K562 (cell line): ENCODE measurements around the gene PID1. TPM values are rescaled to one million over a fixed set of nuclear protein-coding genes. Genes with fewer than 3 reads are reported as not detected.

Experiments
- ATAC-seq: fragments of 200-7000 bp; cut with Tn5 transposase; 3 replicates; pipeline ENCODE4 v1.9.1; 2020; ENCODE audit warnings: moderate library complexity
- BruUV-seq: library from RNA; stranded (reverse); fragments of 400-500 nt; replicated peaks from 2 replicates; lab custom pipeline; 2021; lab: Mats Ljungman, UMichigan
- CTCF ChIA-PET: fragments of 300-600 bp; formaldehyde crosslinking; extraction: SDS; loops from one replicate; lab custom pipeline; 2021; ENCODE audit warnings: low intra/inter-chr PET ratio; lab: Yijun Ruan, JAX
- POLR2A ChIA-PET: fragments of 300-600, 350-650 bp; sonication (Branson Sonifier 250); formaldehyde crosslinking; extraction: SDS; loops from one replicate; lab custom pipeline; 2021; ENCODE audit warnings: antibody characterized with exemption, inconsistent platforms; lab: Yijun Ruan, JAX
- DNase-seq, 4 experiments: peaks; one replicate each; pipeline versions ENCODE4 v3.0.0 to v3.0.0-alpha.2; 2011 to 2018; ENCODE audit warnings: low spot score in 3 of 4, mixed read lengths in 3 of 4; ENCODE audit errors: extremely low read depth in 1 of 4
- FAIRE-seq: peaks from 2 replicates; lab custom pipeline; 2011; peaks lifted over from hg19 to GRCh38; lab: Jason Lieb, UNC
- H2AFZ ChIP-seq: 2 replicates; pipeline ENCODE4 v1.6.0; 2011; ENCODE audit warnings: low read depth, low read length, control low read depth, inconsistent platforms
- H3K27ac ChIP-seq: fragments of 200-600 bp; 3 replicates; pipeline ENCODE4 v1.8.0; 2011; ENCODE audit warnings: low read depth, mild to moderate bottlenecking, control low read depth, inconsistent platforms, low read length, moderate library complexity, mixed read lengths; ENCODE audit errors: extremely low read depth
- H3K27me3 ChIP-seq, 2 experiments: fragments of 300-600 bp in 1 of 2; 2 replicates in 1 of 2; 3 replicates in 1 of 2; pipeline versions ENCODE4 v1.6.0 to v1.8.0; 2011; ENCODE audit warnings: inconsistent platforms in 2 of 2, low read length in 2 of 2, mild to moderate bottlenecking in 1 of 2, mixed read lengths in 1 of 2, moderate library complexity in 1 of 2; ENCODE audit not compliant: control insufficient read depth in 2 of 2, insufficient read depth in 2 of 2
- H3K36me3 ChIP-seq: fragments of 300-600 bp; 3 replicates; pipeline ENCODE4 v1.8.0; 2011; ENCODE audit warnings: mild to moderate bottlenecking, low read length, inconsistent platforms; ENCODE audit not compliant: control insufficient read depth, insufficient read depth
- H3K4me1 ChIP-seq, 2 experiments: fragments of 200-600 bp in 1 of 2; replicated peaks in 1 of 2; 2 replicates in 1 of 2; 3 replicates in 1 of 2; pipeline versions ENCODE4 v1.5.1 to v1.8.0; 2011; ENCODE audit warnings: inconsistent platforms in 2 of 2, low read length in 2 of 2, mild to moderate bottlenecking in 1 of 2, mixed read lengths in 1 of 2, moderate library complexity in 1 of 2; ENCODE audit not compliant: control insufficient read depth in 2 of 2, insufficient read depth in 2 of 2
- H3K4me2 ChIP-seq: 2 replicates; pipeline ENCODE4 v1.6.1; 2011; ENCODE audit warnings: low read length, control low read depth, inconsistent platforms, mixed read lengths; ENCODE audit not compliant: insufficient read depth
- H3K4me3 ChIP-seq: fragments of 200-600 bp; sonication (generic), shearing (Covaris generic); 2 replicates; pipeline ENCODE4 v1.5.1; 2016; ENCODE audit warnings: control low read depth, inconsistent platforms
- H3K79me2 ChIP-seq: fragments of 200-600 bp; 3 replicates; pipeline ENCODE4 v1.8.0; 2011; ENCODE audit warnings: low read length, inconsistent platforms; ENCODE audit not compliant: control insufficient read depth, insufficient read depth
- H3K9ac ChIP-seq, 2 experiments: 2 replicates each; pipeline versions ENCODE4 v1.6.0 to v1.6.1; 2011; ENCODE audit warnings: low read depth in 2 of 2, low read length in 2 of 2, control low read depth in 1 of 2, inconsistent platforms in 1 of 2, mild to moderate bottlenecking in 1 of 2, mixed read lengths in 1 of 2; ENCODE audit not compliant: insufficient read depth in 1 of 2
- H3K9me1 ChIP-seq: one replicate; pipeline ENCODE4 v1.6.0; 2011; ENCODE audit warnings: inconsistent platforms, mild to moderate bottlenecking, low read length, moderate library complexity; ENCODE audit not compliant: control insufficient read depth, insufficient read depth
- H3K9me3 ChIP-seq: replicated peaks from 2 replicates; pipeline ENCODE4 v1.5.1; 2011; ENCODE audit warnings: low read depth, low read length, inconsistent platforms; ENCODE audit not compliant: control insufficient read depth, insufficient read depth
- H4K20me1 ChIP-seq: replicated peaks from 2 replicates; pipeline ENCODE4 v1.6.1; 2011; ENCODE audit warnings: low read length, inconsistent platforms, mixed read lengths; ENCODE audit not compliant: control insufficient read depth, insufficient read depth
- CBFB ChIP-seq: sonication (generic); formaldehyde crosslinking; IDR thresholded peaks from 2 replicates; pipeline ENCODE4 v1.4.0; 2020; ENCODE audit warnings: mild to moderate bottlenecking, missing genetic modification reagents
- DDX20 ChIP-seq: fragments of 450-650 bp; IDR thresholded peaks from 2 replicates; pipeline ENCODE4 v1.6.1; 2016; ENCODE audit warnings: missing genetic modification characterization, low read depth, mild to moderate bottlenecking, missing compliant biosample characterization, moderate library complexity
- EP300 ChIP-seq: IDR thresholded peaks from 2 replicates; pipeline ENCODE4 v1.6.1; 2012; ENCODE audit warnings: low read length, improper control_type of control experiment
- NRF1 ChIP-seq, 2 experiments: fragments of 450-650 bp; IDR thresholded peaks in 1 of 2; conservative IDR thresholded peaks in 1 of 2; 2 replicates each; pipeline ENCODE4 v1.6.1; 2014; ENCODE audit warnings: mild to moderate bottlenecking in 2 of 2
- RHOXF2B ChIP-seq: fragments of 250-450 bp; sonication (Bioruptor Pico); conservative IDR thresholded peaks from 2 replicates; pipeline ENCODE4 v1.5.1; 2021
- TARDBP ChIP-seq: fragments of 450-650 bp; IDR thresholded peaks from 2 replicates; pipeline ENCODE4 v1.6.1; 2016
- USF2 ChIP-seq: sonication (generic); formaldehyde crosslinking; IDR thresholded peaks from 2 replicates; pipeline ENCODE4 v1.5.0; 2020; ENCODE audit warnings: missing genetic modification reagents
- ZNF316 ChIP-seq: fragments of 450-650 bp; IDR thresholded peaks from 2 replicates; pipeline ENCODE4 v1.6.1; 2016
- WGBS: fragments of 100-300 bp; shearing (Covaris generic); methylation state at CpG from one replicate; pipeline ENCODE4 v1.1.6; 2016; ENCODE audit warnings: low coverage, mixed read lengths; ENCODE audit not compliant: insufficient coverage; ENCODE audit errors: missing lambda C conversion rate; 5-methylcytosine and 5-hydroxymethylcytosine counted together
- in situ Hi-C: fragments of 300-500 bp; cut with MboI; formaldehyde crosslinking; loops from 4 replicates; pipeline ENCODE4 v1.15.0; 2018; ENCODE audit warnings: inconsistent platforms, mixed read lengths
- intact Hi-C: fragments of 100-400 bp; cut with micrococcal nuclease; formaldehyde crosslinking; loops from 2 replicates; pipeline ENCODE4 v1.14.2; 2022
- polyA plus RNA-seq, 8 experiments: library from polyadenylated mRNA; depleted of rRNA in 4 of 8; stranded (reverse) in 5 of 8; unstranded in 3 of 8; fragments of >200 nt; fragmentation: Nextera tagmentation in 2 of 8; fragmentation: Illumina TruSeq in 1 of 8; extraction: Ambion mirVana in 2 of 8; extraction: Trizol in 1 of 8; gene quantifications; 2 replicates each; pipeline versions ENCODE4 v1.2.1 to v1.2.3, GENCODE V29; 2011 to 2014; ENCODE audit warnings: inconsistent platforms in 1 of 8, missing spikeins in 1 of 8
- total RNA-seq, 7 experiments: library from RNA; depleted of rRNA in 6 of 7; stranded (reverse); fragments of >200 nt in 6 of 7; fragmentation: Illumina TruSeq in 2 of 7; extraction: Trizol in 2 of 7; gene quantifications; 2 replicates each; pipeline versions ENCODE4 v1.2.1 to v1.2.3, GENCODE V29; 2011 to 2021; ENCODE audit warnings: low replicate concordance in 1 of 7
- TF ChIP-seq, protein P1 (sequence below): sonication (generic); formaldehyde crosslinking; IDR thresholded peaks from 2 replicates; pipeline ENCODE4 v1.8.1; 2023; ENCODE audit warnings: missing genetic modification reagents, mild to moderate bottlenecking, borderline replicate concordance
- TF ChIP-seq, protein P2 (sequence below): sonication (generic); formaldehyde crosslinking; IDR thresholded peaks from 2 replicates; pipeline ENCODE4 v1.8.0; 2022; ENCODE audit warnings: mild to moderate bottlenecking, missing genetic modification reagents

Gene PID1
- total and polyA plus RNA-seq, 9 of the 15 experiments (the other 6 are each of a cell fraction or from before 2014, with no cell fraction given): not detected

- intact Hi-C loops: no loop called here
- no peak overlapping the region for H3K4me3 ChIP-seq
- CTCF ChIA-PET: no interaction called here
- H3K9me1 ChIP-seq: no peaks in the 10 kb centered on the region
- TF ChIP-seq ZNF316 (peak; percentile 45), TARDBP (no peak)
- POLR2A ChIA-PET: no interaction called here
- no peaks in the 10 kb centered on the region for H4K20me1 ChIP-seq
- no peak overlapping the region for H3K9ac ChIP-seq
- no peaks in the 10 kb centered on the region for H3K27me3 ChIP-seq
- no peak overlapping the region for H3K4me2 ChIP-seq
- no peak for FAIRE-seq
- H3K4me1 ChIP-seq: no peaks in the 10 kb centered on the region
- H3K27ac ChIP-seq: no peak overlapping the region
- no peaks in the 10 kb centered on the region for H3K9me3 ChIP-seq
- ATAC-seq: no peak
- H2AFZ ChIP-seq: no peak overlapping the region
- no TSS peak for BruUV-seq
- no peaks in the 10 kb centered on the region for H3K79me2 ChIP-seq
- in situ Hi-C loops: no loop called here
- no peaks in the 10 kb centered on the region for H3K36me3 ChIP-seq
- 0% methylated on average over 1 of the region's 1 CpG for WGBS
- DNase-seq: no peak
Measured at GRCh38 chr2:229223107-229223506, 48.0 kb downstream of the PID1 start.

DNA sequence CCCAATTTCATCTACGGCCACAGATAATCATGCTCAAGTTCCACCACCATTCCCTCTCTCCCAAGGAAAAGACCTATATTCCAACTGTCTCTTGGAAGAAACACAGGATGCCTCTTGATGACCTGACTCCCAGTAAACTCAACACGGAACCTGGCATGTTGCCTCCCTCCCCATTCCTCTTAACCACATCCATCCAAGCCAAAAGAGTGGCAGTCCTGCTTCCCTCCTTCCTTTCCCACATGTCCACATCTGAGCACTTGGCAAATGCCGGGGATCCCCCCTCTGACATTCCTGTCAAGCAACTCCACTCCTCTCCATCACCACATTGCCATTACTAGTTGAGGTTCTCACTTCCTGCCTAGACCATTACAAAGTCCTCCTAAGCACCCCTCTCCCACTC lies 49.4 kb downstream of the PID1 start:
- BruUV-seq: no TSS peak
- ChIA-PET CTCF (no interaction called here), POLR2A (no interaction called here)
- no peaks in the 10 kb centered on the region for H3K9me3 ChIP-seq
- 0% methylated on average over 2 of the region's 3 CpGs for WGBS
- no peaks in the 10 kb centered on the region for H3K4me1 ChIP-seq
- no peak overlapping the region for H2AFZ ChIP-seq
- DNase-seq (no peak), FAIRE-seq (no peak), ATAC-seq (no peak)
- no peak overlapping the region for H3K4me2 ChIP-seq
- intact Hi-C loops (no loop called here), in situ Hi-C loops (no loop called here)
- H3K9me1 ChIP-seq: no peaks in the 10 kb centered on the region
- no peak overlapping the region for H3K27ac ChIP-seq
- H3K27me3 ChIP-seq: no peaks in the 10 kb centered on the region
- H3K36me3 ChIP-seq: no peaks in the 10 kb centered on the region
- H4K20me1 ChIP-seq: no peaks in the 10 kb centered on the region
- H3K79me2 ChIP-seq: no peaks in the 10 kb centered on the region
- H3K9ac ChIP-seq: no peak overlapping the region
- no peak overlapping the region for H3K4me3 ChIP-seq
- TF ChIP-seq, protein P1, sequence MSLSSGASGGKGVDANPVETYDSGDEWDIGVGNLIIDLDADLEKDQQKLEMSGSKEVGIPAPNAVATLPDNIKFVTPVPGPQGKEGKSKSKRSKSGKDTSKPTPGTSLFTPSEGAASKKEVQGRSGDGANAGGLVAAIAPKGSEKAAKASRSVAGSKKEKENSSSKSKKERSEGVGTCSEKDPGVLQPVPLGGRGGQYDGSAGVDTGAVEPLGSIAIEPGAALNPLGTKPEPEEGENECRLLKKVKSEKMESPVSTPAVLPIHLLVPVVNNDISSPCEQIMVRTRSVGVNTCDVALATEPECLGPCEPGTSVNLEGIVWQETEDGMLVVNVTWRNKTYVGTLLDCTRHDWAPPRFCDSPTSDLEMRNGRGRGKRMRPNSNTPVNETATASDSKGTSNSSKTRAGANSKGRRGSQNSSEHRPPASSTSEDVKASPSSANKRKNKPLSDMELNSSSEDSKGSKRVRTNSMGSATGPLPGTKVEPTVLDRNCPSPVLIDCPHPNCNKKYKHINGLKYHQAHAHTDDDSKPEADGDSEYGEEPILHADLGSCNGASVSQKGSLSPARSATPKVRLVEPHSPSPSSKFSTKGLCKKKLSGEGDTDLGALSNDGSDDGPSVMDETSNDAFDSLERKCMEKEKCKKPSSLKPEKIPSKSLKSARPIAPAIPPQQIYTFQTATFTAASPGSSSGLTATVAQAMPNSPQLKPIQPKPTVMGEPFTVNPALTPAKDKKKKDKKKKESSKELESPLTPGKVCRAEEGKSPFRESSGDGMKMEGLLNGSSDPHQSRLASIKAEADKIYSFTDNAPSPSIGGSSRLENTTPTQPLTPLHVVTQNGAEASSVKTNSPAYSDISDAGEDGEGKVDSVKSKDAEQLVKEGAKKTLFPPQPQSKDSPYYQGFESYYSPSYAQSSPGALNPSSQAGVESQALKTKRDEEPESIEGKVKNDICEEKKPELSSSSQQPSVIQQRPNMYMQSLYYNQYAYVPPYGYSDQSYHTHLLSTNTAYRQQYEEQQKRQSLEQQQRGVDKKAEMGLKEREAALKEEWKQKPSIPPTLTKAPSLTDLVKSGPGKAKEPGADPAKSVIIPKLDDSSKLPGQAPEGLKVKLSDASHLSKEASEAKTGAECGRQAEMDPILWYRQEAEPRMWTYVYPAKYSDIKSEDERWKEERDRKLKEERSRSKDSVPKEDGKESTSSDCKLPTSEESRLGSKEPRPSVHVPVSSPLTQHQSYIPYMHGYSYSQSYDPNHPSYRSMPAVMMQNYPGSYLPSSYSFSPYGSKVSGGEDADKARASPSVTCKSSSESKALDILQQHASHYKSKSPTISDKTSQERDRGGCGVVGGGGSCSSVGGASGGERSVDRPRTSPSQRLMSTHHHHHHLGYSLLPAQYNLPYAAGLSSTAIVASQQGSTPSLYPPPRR: no peak
- TF ChIP-seq RHOXF2B (CRISPR knock-in tag): no peak
- TF ChIP-seq, protein P2, sequence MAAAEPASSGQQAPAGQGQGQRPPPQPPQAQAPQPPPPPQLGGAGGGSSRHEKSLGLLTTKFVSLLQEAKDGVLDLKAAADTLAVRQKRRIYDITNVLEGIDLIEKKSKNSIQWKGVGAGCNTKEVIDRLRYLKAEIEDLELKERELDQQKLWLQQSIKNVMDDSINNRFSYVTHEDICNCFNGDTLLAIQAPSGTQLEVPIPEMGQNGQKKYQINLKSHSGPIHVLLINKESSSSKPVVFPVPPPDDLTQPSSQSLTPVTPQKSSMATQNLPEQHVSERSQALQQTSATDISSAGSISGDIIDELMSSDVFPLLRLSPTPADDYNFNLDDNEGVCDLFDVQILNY (CRISPR knock-in tag): no peak
- no peak for TF ChIP-seq DDX20 (tag)
- TF ChIP-seq NRF1 (conservative IDR thresholded peaks at IDR 0.05 in 1 of 2, IDR thresholded peaks at IDR 0.05 in 1 of 2): no peak
- no peak for TF ChIP-seq EP300
- TF ChIP-seq CBFB (CRISPR knock-in tag): no peak
- no peak for TF ChIP-seq USF2 (CRISPR knock-in tag)
